Heart right ventricle (tissue), 16 donors: ENCODE results near the gene LNP1. TPM values are rescaled to one million over a fixed set of nuclear protein-coding genes. Genes with fewer than 3 reads are reported as not detected.

ENCODE experiments used
- ATAC-seq, 8 donors: fragments of 200-7000 bp; cut with Tn5 transposase; one replicate each; pipeline ENCODE4 v1.9.1; 2020; ENCODE audit warnings: mild to moderate bottlenecking in 8 of 8, moderate library complexity in 8 of 8, moderate number of reproducible peaks in 1 of 8
- DNase-seq, 2 donors: peaks; one replicate each; pipeline ENCODE4 v3.0.0-alpha.2; 2020
- H3K27ac ChIP-seq, 10 donors: fragments of 200-600 bp; sonication (generic) in 2 of 10; one replicate each; pipeline versions ENCODE4 v1.5.0 to v1.8.0; 2020 to 2022; ENCODE audit warnings: mild to moderate bottlenecking in 3 of 10
- H3K27me3 ChIP-seq, 7 donors: fragments of 200-600 bp; one replicate each; pipeline ENCODE4 v1.8.0; 2021 to 2022; ENCODE audit warnings: mild to moderate bottlenecking in 2 of 7
- H3K36me3 ChIP-seq, 9 donors: fragments of 200-600 bp; sonication (generic) in 1 of 9; one replicate each; pipeline versions ENCODE4 v1.5.0 to v1.8.0; 2020 to 2022; ENCODE audit warnings: mild to moderate bottlenecking in 2 of 9
- H3K4me1 ChIP-seq, 9 donors: fragments of 200-600 bp; sonication (generic) in 1 of 9; one replicate each; pipeline versions ENCODE4 v1.5.0 to v1.8.0; 2020 to 2022; ENCODE audit warnings: mild to moderate bottlenecking in 4 of 9
- H3K4me3 ChIP-seq, 10 donors: fragments of 200-600 bp; sonication (generic) in 2 of 10; one replicate each; pipeline versions ENCODE4 v1.5.0 to v1.8.0; 2020 to 2022; ENCODE audit warnings: mild to moderate bottlenecking in 7 of 10, moderate library complexity in 2 of 10
- H3K9me3 ChIP-seq, 11 donors: fragments of 200-600 bp in 10 of 11; sonication (generic) in 2 of 11; one replicate each; pipeline versions ENCODE4 v1.5.0 to v1.8.0; 2013 to 2022; ENCODE audit warnings: mild to moderate bottlenecking in 2 of 11, control low read depth in 1 of 11, moderate library complexity in 1 of 11
- CTCF ChIP-seq, 9 donors: fragments of 200-600 bp; sonication (generic) in 2 of 9; IDR thresholded peaks; one replicate each; pipeline versions ENCODE4 v1.5.0 to v1.8.0; 2021 to 2022; ENCODE audit warnings: antibody characterized with exemption in 9 of 9, mild to moderate bottlenecking in 5 of 9, moderate library complexity in 1 of 9
- WGBS, 2 donors: extraction: QIAGEN DNeasy Blood & Tissue Kit; methylation state at CpG; one replicate each; pipeline ENCODE4 v1.1.7; 2013; ENCODE audit warnings: inconsistent platforms in 1 of 2; 5-methylcytosine and 5-hydroxymethylcytosine counted together
- intact Hi-C, 10 donors: fragments of 100-400 bp; cut with DNase I; formaldehyde crosslinking; loops; one replicate each; pipeline versions ENCODE4 v1.11.1 to v1.14.2; 2022
- polyA plus RNA-seq, 2 donors: library from polyadenylated mRNA; stranded (reverse); fragments of 200-250 nt; gene quantifications; one replicate each; pipeline ENCODE4 v1.2.3, GENCODE V29; 2013
- total RNA-seq, 10 donors: library from RNA; stranded (reverse); fragmentation: NEBNext Ultra II Directional in 3 of 10; extraction: Animal tissue kit (Norgen Biotek cat#: 25700) in 3 of 10; gene quantifications; one replicate each; pipeline versions ENCODE4 v1.2.1 to v1.2.4, GENCODE V29; 2021 to 2023
- donor health status: Arrhythmogenic right ventricular cardiomyopathy.
- donor health status: ischemic (EF 13 %, LVEDD 7.1; RV severe dilation, severe dysfunction).
- donor health status: healthy with polysubstance abuse.
- donor health status: DM: no; HTN: yes; CAD: no.
- donor health status: DM: no; HTN: no; CAD: no.
- donor health status: ischemic (EF 25% LVEDD 6.9; RV normal size, moderate dysfunction).
- donor health status: ischemic (EF 25% LVEDD 5.7; RV mildly dilated, moderate dysfunction).
- donor health status: healthy.
- donor health status: DM: yes; HTN: yes; CAD: no.
- donor health status: Ischemic cardiomyopathy.
- donor health status: ischemic (EF 35%, LVEDD 5.7; RV mildly dilated, moderate dysfunction).
- donor health status: nonischemic (EF 11% LVEDD 7.7; RV severe dilation, severe dysfunction).
- donor health status: DM: yes; HTN: yes; CAD: no.
- donor health status: PGD.
- donor health status: ischemic (EF 29% LVEDD 5.4; RV normal size, mild dysfunction).
- donor health status: nonischemic (EF 23%, LVEDD 6.1; RV moderate dilation, normal function).

Gene LNP1
- total and polyA plus RNA-seq, 12 donors: 1.2 to 5.3 (median 3.8) TPM

DNA sequence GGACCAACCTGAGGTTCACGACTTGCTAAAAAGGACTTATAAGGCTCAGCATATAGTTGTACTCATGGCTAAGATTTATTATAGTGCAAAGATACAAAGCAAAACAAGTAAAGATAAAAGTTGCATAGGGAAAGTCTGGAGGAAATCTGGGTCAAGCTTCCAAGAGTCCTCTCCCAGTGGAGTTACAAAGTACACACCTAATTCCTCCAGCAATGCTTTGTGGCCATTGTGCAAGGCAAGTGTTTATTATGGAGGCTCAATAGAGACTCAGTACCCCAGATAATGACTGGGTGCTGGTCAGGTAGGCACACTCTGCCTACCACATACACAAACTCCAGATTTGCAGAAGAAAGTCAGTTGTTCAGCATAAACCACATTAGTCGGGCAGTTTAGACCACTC, 22.9 kb downstream of the LNP1 start:
- no peaks in the 10 kb centered on the region for H3K27me3 ChIP-seq
- H3K4me3 ChIP-seq: no peak overlapping the region
- no peaks in the 10 kb centered on the region for H3K9me3 ChIP-seq
- WGBS, 2 donors: 84 to 88% methylated on average over 2 of the region's 2 CpGs
- H3K36me3 ChIP-seq: no peaks in the 10 kb centered on the region
- ATAC-seq: no peak
- intact Hi-C loops: no loop called here
- no peak for TF ChIP-seq CTCF (IDR thresholded peaks at IDR 0.05)
- H3K4me1 ChIP-seq: peaks cover 0 to 24% (median 8%) of the 10 kb centered on the region in 9 donors
- no peak for DNase-seq
- no peak overlapping the region for H3K27ac ChIP-seq

GRCh38 chr3:100425316-100425715, 24.0 kb downstream of the LNP1 start:
- no peak overlapping the region for H3K4me3 ChIP-seq
- 80 to 100% methylated on average over 1 of the region's 1 CpG for WGBS, 2 donors
- H3K4me1 ChIP-seq: peaks cover 0 to 29% (median 12%) of the 10 kb centered on the region in 9 donors
- DNase-seq: no peak
- no peaks in the 10 kb centered on the region for H3K9me3 ChIP-seq
- ATAC-seq: no peak
- H3K27ac ChIP-seq: no peak overlapping the region
- intact Hi-C loops: no loop called here
- H3K36me3 ChIP-seq: no peaks in the 10 kb centered on the region
- TF ChIP-seq CTCF (IDR thresholded peaks at IDR 0.05): no peak
- no peaks in the 10 kb centered on the region for H3K27me3 ChIP-seq

GRCh38 chr3:100426067-100426682, 24.8 kb downstream of the LNP1 start:
- H3K4me3 ChIP-seq: no peak overlapping the region
- no peaks in the 10 kb centered on the region for H3K9me3 ChIP-seq
- no peaks in the 10 kb centered on the region for H3K36me3 ChIP-seq
- intact Hi-C loops: no loop called here
- no peak overlapping the region for H3K27ac ChIP-seq
- H3K4me1 ChIP-seq: peaks cover 0 to 29% (median 12%) of the 10 kb centered on the region in 9 donors
- 59 to 64% methylated on average over 8 of the region's 8 CpGs for WGBS, 2 donors
- TF ChIP-seq CTCF (IDR thresholded peaks at IDR 0.05): no peak
- ATAC-seq (no peak), DNase-seq (no peak)
- no peaks in the 10 kb centered on the region for H3K27me3 ChIP-seq

- Histone ChIP-seq H3K27me3 (no peaks in the 10 kb centered on the region), H3K36me3 (no peaks in the 10 kb centered on the region), H3K4me3 (no peak overlapping the region), H3K4me1 (peaks cover 0 to 29% (median 12%) of the 10 kb centered on the region in 9 donors), H3K9me3 (no peaks in the 10 kb centered on the region), H3K27ac (peak overlapping the region in 4 of 10 donors; percentile 35 to 59 (median 44))
- TF ChIP-seq CTCF (IDR thresholded peaks at IDR 0.05): no peak
- ATAC-seq (peak in 6 of 8 donors; percentile 42 to 70 (median 58)), DNase-seq (peak in 1 of 2 donors; percentile 42)
- intact Hi-C loops: no loop called here
- WGBS, 2 donors: 32 to 54% methylated on average over 2 of the region's 2 CpGs
Observed at GRCh38 chr3:100427699-100428098, 26.4 kb downstream of the LNP1 start.
